Right lobe of liver (tissue), 6 donors: Measurements from ENCODE around the gene HSPB3. TPM values are rescaled to one million over a fixed set of nuclear protein-coding genes. Genes with fewer than 3 reads are reported as not detected.

Source experiments
- ATAC-seq, 4 donors: fragments of 200-7000 bp; cut with Tn5 transposase; one replicate each; pipeline ENCODE4 v1.9.1; 2020; ENCODE audit warnings: mild to moderate bottlenecking in 4 of 4, moderate library complexity in 4 of 4
- DNase-seq, 3 donors: peaks; one replicate each; pipeline ENCODE4 v3.0.0-alpha.2; 2020
- H3K27ac ChIP-seq, 3 donors: fragments of 200-600 bp; one replicate each; pipeline ENCODE4 v1.8.0; 2022
- H3K27me3 ChIP-seq, 2 donors: fragments of 200-600 bp; one replicate each; pipeline ENCODE4 v1.8.0; 2022
- H3K36me3 ChIP-seq, 4 donors: fragments of 200-600 bp; sonication (generic) in 1 of 4; one replicate each; pipeline versions ENCODE4 v1.5.1 to v1.8.0; 2017 to 2022; ENCODE audit warnings: control low read depth in 1 of 4
- H3K4me1 ChIP-seq, 4 donors: fragments of 200-600 bp; sonication (generic) in 1 of 4; one replicate each; pipeline versions ENCODE4 v1.5.1 to v1.8.0; 2017 to 2022; ENCODE audit warnings: control low read depth in 1 of 4
- H3K4me3 ChIP-seq, 3 donors: fragments of 200-600 bp; one replicate each; pipeline ENCODE4 v1.8.0; 2022
- H3K9me3 ChIP-seq, 4 donors: fragments of 200-600 bp; sonication (generic) in 1 of 4; one replicate each; pipeline versions ENCODE4 v1.5.1 to v1.8.0; 2017 to 2022; ENCODE audit warnings: control low read depth in 1 of 4
- POLR2A ChIP-seq: fragments of 450-650 bp; IDR thresholded peaks from one replicate; pipeline ENCODE4 v1.6.1; 2017; ENCODE audit warnings: antibody characterized with exemption, mild to moderate bottlenecking
- WGBS: methylation state at CpG from one replicate; pipeline ENCODE4 v1.1.6; 2018; ENCODE audit warnings: low coverage, low lambda C conversion rate; ENCODE audit not compliant: insufficient coverage; ENCODE audit errors: missing lambda C conversion rate; 5-methylcytosine and 5-hydroxymethylcytosine counted together
- intact Hi-C, 2 donors: fragments of 100-400 bp; cut with DNase I; formaldehyde crosslinking; loops; one replicate each; pipeline versions ENCODE4 v1.11.2 to v1.14.1; 2022
- total RNA-seq, 6 experiments: library from RNA; depleted of rRNA in 2 of 6; stranded (reverse); fragments of >200 nt in 2 of 6; fragmentation: NEBNext Ultra II Directional in 3 of 6; extraction: Animal tissue kit (Norgen Biotek cat#: 25700) in 3 of 6; gene quantifications; one replicate each; pipeline versions ENCODE4 v1.1.0 to v1.2.4, GENCODE V29; 2016 to 2023
- TF ChIP-seq, protein P1 (sequence below), 4 donors: fragments of 200-600 bp in 3 of 4; fragments of 450-650 bp in 1 of 4; IDR thresholded peaks; one replicate each; pipeline versions ENCODE4 v1.5.1 to v1.8.0; 2016 to 2022; ENCODE audit warnings: antibody characterized with exemption in 4 of 4, mild to moderate bottlenecking in 2 of 4
- donor health status: DM: no; HTN: yes; CAD: no.
- donor health status: DM: no; HTN: no; CAD: no.
- donor health status: DM: no; HTN: no; CAD: no.
- donor health status: DM: no; HTN: yes; CAD: no.
- donor health status: DM: no; HTN: yes; CAD: no.

HSPB3 gene
- total RNA-seq, 6 experiments from 2014 or later, result 0.43 TPM; not detected in 5

DNA sequence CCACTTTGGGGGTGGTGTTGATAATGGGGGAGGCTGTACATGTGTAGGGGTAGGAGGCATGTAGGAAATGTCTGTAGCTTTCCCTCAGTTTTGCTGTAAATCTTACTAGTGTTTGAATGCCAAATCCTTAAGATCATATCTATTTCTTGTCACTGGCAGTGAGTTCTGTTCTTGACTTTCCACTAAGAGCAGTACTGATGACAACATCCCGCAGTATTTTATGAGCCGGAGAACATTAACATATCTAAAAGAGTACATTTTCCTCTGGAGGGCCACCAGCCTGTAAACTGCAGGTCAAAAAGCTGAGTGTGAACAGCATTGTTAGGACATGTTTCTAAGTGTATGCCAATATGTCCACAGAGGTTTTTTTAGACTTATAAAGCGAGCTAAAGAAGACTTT is 2.5 kb upstream of the HSPB3 start:
- H3K36me3 ChIP-seq, result no peaks in the 10 kb centered on the region
- H3K4me3 ChIP-seq, result no peak overlapping the region
- ATAC-seq (no peak), DNase-seq (no peak)
- 71% methylated on average over 3 of the region's 3 CpGs for WGBS
- TF ChIP-seq POLR2A, result no peak
- TF ChIP-seq, protein P1, sequence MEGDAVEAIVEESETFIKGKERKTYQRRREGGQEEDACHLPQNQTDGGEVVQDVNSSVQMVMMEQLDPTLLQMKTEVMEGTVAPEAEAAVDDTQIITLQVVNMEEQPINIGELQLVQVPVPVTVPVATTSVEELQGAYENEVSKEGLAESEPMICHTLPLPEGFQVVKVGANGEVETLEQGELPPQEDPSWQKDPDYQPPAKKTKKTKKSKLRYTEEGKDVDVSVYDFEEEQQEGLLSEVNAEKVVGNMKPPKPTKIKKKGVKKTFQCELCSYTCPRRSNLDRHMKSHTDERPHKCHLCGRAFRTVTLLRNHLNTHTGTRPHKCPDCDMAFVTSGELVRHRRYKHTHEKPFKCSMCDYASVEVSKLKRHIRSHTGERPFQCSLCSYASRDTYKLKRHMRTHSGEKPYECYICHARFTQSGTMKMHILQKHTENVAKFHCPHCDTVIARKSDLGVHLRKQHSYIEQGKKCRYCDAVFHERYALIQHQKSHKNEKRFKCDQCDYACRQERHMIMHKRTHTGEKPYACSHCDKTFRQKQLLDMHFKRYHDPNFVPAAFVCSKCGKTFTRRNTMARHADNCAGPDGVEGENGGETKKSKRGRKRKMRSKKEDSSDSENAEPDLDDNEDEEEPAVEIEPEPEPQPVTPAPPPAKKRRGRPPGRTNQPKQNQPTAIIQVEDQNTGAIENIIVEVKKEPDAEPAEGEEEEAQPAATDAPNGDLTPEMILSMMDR (IDR thresholded peaks at IDR 0.05), result no peak
- no peaks in the 10 kb centered on the region for H3K4me1 ChIP-seq
- intact Hi-C loops, result no loop called here
- H3K27me3 ChIP-seq, result no peaks in the 10 kb centered on the region
- H3K27ac ChIP-seq, result no peak overlapping the region
- no peaks in the 10 kb centered on the region for H3K9me3 ChIP-seq

DNA sequence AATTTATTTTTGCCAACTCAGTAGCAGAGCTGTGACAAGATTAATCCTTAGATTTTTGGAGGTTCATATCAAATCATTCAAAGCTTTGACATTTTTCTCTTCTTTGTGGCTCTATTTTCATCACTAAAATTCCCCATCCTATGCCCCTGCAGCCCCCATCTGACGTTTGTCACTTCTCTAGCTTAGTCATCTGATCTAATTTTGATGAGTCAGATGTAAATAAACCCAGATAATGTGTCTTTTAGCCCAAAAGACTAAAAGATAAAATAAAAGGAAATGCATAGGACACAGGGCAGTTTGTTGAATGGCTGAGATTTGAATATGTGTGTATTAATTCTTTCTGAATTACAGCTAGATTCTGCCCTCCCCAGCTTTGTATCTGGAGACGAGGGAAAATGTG is 897 bp upstream of the HSPB3 start:
- intact Hi-C loops, result no loop called here
- no peaks in the 10 kb centered on the region for H3K9me3 ChIP-seq
- no peaks in the 10 kb centered on the region for H3K4me1 ChIP-seq
- ATAC-seq (no peak), DNase-seq (no peak)
- H3K27ac ChIP-seq, result no peak overlapping the region
- H3K27me3 ChIP-seq, result no peaks in the 10 kb centered on the region
- no peaks in the 10 kb centered on the region for H3K36me3 ChIP-seq
- no peak overlapping the region for H3K4me3 ChIP-seq
- TF ChIP-seq, protein P1 (IDR thresholded peaks at IDR 0.05), result no peak
- TF ChIP-seq POLR2A, result no peak
- WGBS, result 37% methylated on average over 2 of the region's 2 CpGs

DNA sequence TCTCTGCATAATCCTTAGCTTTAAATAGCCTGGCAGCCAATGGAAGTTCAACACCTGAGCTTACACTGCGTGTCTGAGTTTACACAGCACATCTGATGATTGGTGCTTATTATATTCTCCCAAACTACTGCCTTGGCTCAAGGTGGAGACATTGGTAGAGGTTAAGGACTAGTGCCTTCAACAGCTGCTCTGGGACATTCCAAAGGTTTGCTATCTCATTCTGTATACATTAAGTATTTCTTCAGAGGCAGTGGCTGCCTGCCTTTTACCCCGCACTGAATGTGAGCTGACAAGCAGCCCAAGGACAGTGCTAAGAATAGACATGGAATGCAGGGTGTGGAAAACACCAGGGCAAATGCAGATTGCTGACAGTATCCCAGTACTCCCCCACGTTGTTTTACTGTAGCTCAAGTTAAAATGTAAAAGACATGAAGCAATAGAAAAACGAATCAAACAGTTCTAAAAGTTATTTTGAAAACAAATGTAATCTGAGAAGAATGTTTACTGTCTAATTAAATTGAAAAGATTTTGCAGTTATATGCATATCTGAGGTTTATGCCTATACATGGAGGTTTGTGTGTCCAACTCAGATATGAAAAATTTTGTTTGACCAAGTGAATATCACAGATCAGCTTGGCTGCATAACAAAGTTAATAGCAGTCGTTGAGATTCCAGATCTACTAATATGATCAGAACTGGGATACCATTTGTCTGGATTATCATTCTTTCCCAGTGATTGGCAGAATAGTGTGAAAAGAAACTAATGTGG is 1.8 kb downstream of the HSPB3 start:
- Histone ChIP-seq H3K4me1 (no peaks in the 10 kb centered on the region), H3K27ac (no peak overlapping the region), H3K9me3 (no peaks in the 10 kb centered on the region), H3K4me3 (no peak overlapping the region), H3K36me3 (no peaks in the 10 kb centered on the region), H3K27me3 (no peaks in the 10 kb centered on the region)
- intact Hi-C loops, result no loop called here
- no peak for DNase-seq
- 28% methylated on average over 5 of the region's 5 CpGs for WGBS
- TF ChIP-seq, protein P1 (IDR thresholded peaks at IDR 0.05), result no peak
- no peak for TF ChIP-seq POLR2A
- ATAC-seq, result peak in 3 of 4 donors; percentile 22 to 37 (median 36)

DNA sequence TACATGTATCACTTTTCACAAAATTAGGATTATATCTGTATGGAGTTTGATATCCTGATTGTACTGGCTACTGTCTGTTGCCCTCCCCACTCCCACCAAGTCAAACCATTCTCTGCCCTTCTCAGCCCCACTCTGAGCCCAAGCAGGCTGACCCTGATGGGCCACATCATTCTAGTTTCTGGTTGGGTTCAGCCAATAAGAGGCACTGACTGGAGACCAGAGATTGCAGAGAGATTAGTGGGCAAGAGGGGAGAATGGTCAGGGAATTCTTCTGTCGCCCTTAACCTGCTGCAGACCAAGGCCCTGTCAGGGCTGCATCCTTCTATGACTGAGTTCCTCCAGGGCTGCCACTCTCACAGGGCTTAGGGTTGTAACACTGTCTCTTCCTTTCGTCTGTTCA is 2.7 kb downstream of the HSPB3 start:
- TF ChIP-seq, protein P1 (IDR thresholded peaks at IDR 0.05), result no peak
- no peak for TF ChIP-seq POLR2A
- WGBS, result no CpG with 5 or more reads among the region's 2 CpGs

More for the DNA sequence above, 2.7 kb downstream of the HSPB3 start:
- DNase-seq (no peak), ATAC-seq (no peak)
- H3K9me3 ChIP-seq, result no peaks in the 10 kb centered on the region
- H3K4me1 ChIP-seq, result no peaks in the 10 kb centered on the region
- no peaks in the 10 kb centered on the region for H3K27me3 ChIP-seq
- no peak overlapping the region for H3K27ac ChIP-seq
- intact Hi-C loops, result no loop called here
- no peak overlapping the region for H3K4me3 ChIP-seq
- no peaks in the 10 kb centered on the region for H3K36me3 ChIP-seq
